Caco-2 (cell line): Measurements from ENCODE around the gene ELK1. TPM values are rescaled to one million over a fixed set of nuclear protein-coding genes. Genes with fewer than 3 reads are reported as not detected.

Experiments used
- BruUV-seq: library from RNA; stranded (reverse); fragments of 400-500 nt; replicated peaks from 2 replicates; lab custom pipeline; 2021; lab: Mats Ljungman, UMichigan
- CTCF ChIA-PET: fragments of 300-600 bp; sonication (Branson Sonifier 250); formaldehyde crosslinking; loops from one replicate; lab custom pipeline; 2022; ENCODE audit warnings: antibody characterized with exemption; lab: Charles Lee
- POLR2A ChIA-PET: fragments of 300-600 bp; sonication (Branson Sonifier 250); formaldehyde crosslinking; loops from one replicate; lab custom pipeline; 2022; ENCODE audit warnings: antibody characterized with exemption; lab: Charles Lee
- DNase-seq, 2 experiments: peaks; one replicate each; pipeline versions ENCODE4 v3.0.0 to v3.0.0-alpha.2; 2020 to 2022
- H3K27me3 ChIP-seq: replicated peaks from 2 replicates; pipeline ENCODE4 v1.6.0; 2011; ENCODE audit warnings: low read length; ENCODE audit not compliant: control insufficient read depth, insufficient read depth
- H3K36me3 ChIP-seq: 2 replicates; pipeline ENCODE4 v1.5.1; 2011; ENCODE audit warnings: low read length; ENCODE audit not compliant: control insufficient read depth, insufficient read depth
- H3K4me1 ChIP-seq: fragments of 250-450 bp; sonication (Bioruptor Pico); 2 replicates; pipeline ENCODE4 v1.5.1; 2020; ENCODE audit warnings: mild to moderate bottlenecking
- H3K4me3 ChIP-seq: 2 replicates; pipeline ENCODE4 v1.5.1; 2011; ENCODE audit warnings: low read depth, mild to moderate bottlenecking, control low read depth, low read length
- H3K9me3 ChIP-seq: fragments of 250-450 bp; sonication (Bioruptor Pico); 2 replicates; pipeline ENCODE4 v1.5.1; 2020; ENCODE audit warnings: mild to moderate bottlenecking, moderate library complexity
- H3K27ac Mint-ChIP-seq: one replicate; pipeline ENCODE4 v1.8.0; 2022; ENCODE audit warnings: mixed read lengths; ENCODE audit not compliant: unreplicated experiment
- H3K27me3 Mint-ChIP-seq: one replicate; pipeline ENCODE4 v1.8.0; 2022; ENCODE audit warnings: mixed read lengths; ENCODE audit not compliant: insufficient read depth, unreplicated experiment
- H3K36me3 Mint-ChIP-seq: one replicate; pipeline ENCODE4 v1.8.0; 2022; ENCODE audit warnings: mild to moderate bottlenecking, mixed read lengths; ENCODE audit not compliant: insufficient read depth, unreplicated experiment
- H3K4me1 Mint-ChIP-seq: one replicate; pipeline ENCODE4 v1.8.0; 2022; ENCODE audit warnings: low read depth, mixed read lengths; ENCODE audit not compliant: unreplicated experiment
- H3K4me3 Mint-ChIP-seq: one replicate; pipeline ENCODE4 v1.8.0; 2022; ENCODE audit warnings: mild to moderate bottlenecking, moderate library complexity, mixed read lengths; ENCODE audit not compliant: unreplicated experiment
- H3K9me3 Mint-ChIP-seq: one replicate; pipeline ENCODE4 v1.8.0; 2022; ENCODE audit warnings: mixed read lengths; ENCODE audit not compliant: unreplicated experiment
- CTCF ChIP-seq, 2 experiments: fragments of 200-600 bp in 1 of 2; IDR thresholded peaks; 1 replicate in 1 of 2; 2 replicates in 1 of 2; pipeline versions ENCODE4 v1.5.1 to v1.8.0; 2011 to 2022; ENCODE audit warnings: antibody characterized with exemption in 1 of 2, control low read depth in 1 of 2, inconsistent platforms in 1 of 2, low read depth in 1 of 2, low read length in 1 of 2, mild to moderate bottlenecking in 1 of 2, moderate library complexity in 1 of 2; ENCODE audit not compliant: insufficient read depth in 1 of 2, severe bottlenecking in 1 of 2, unreplicated experiment in 1 of 2
- intact Hi-C: fragments of 100-400 bp; cut with micrococcal nuclease; formaldehyde crosslinking; loops from one replicate; pipeline ENCODE4 v1.10.0; 2022; ENCODE audit not compliant: unreplicated experiment
- total RNA-seq: library from RNA; stranded (reverse); gene quantifications from 2 replicates; pipeline ENCODE4 v1.2.3, GENCODE V29; 2022

ELK1 gene
- total RNA-seq, 1 experiment from 2014 or later = 29.3 TPM

DNA sequence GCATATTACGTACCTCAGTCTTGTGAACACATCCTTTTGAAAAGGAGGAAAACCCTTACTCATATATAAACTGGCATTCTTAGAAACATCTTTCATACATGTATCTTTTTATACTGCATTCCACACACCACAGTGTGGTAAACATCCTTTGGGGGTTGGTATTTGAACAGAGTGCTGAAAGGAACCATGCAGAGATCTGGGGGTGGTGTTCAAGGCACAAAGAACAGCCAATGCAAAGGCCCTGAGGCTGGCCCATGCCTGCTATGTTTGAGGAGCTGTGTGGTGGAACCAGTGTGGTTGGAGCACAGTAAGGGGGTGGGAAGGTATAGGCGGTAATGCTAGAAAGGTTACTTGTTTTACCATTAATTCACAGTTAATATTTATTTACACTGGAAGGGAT lies 2.0 kb downstream of the ELK1 start:
- ChIA-PET CTCF (no interaction called here), POLR2A (no interaction called here)
- Histone ChIP-seq H3K4me1 (0 out of 2 replicates have a peak, but pooled peaks cover 3% of the 10 kb centered on the region), H3K36me3 (no peaks in the 10 kb centered on the region; the same call in none of the 2 replicates), H3K27me3 (no peaks in the 10 kb centered on the region), H3K9me3 (no peaks in the 10 kb centered on the region), H3K4me3 (no peak overlapping the region)
- peaks cover 28% of the 10 kb centered on the region for H3K36me3 Mint-ChIP-seq
- no peaks in the 10 kb centered on the region for H3K27me3 Mint-ChIP-seq
- intact Hi-C loops = loop anchor here (10.0 kb wide), 1 partner anchor 454 kb away; the partner anchor contains the start of gene UBA1
- no peak overlapping the region for H3K27ac Mint-ChIP-seq
- DNase-seq = no peak
- BruUV-seq = no TSS peak
- TF ChIP-seq CTCF (IDR thresholded peaks at IDR 0.05; ENCODE audit: insufficient read depth in 1 of 2, low read depth in 1 of 2, low read length in 1 of 2, severe bottlenecking in 1 of 2, unreplicated experiment in 1 of 2) = no peak
- no peaks in the 10 kb centered on the region for H3K9me3 Mint-ChIP-seq
- peaks cover 23% of the 10 kb centered on the region for H3K4me1 Mint-ChIP-seq
- peak overlapping the region; percentile 89 for H3K4me3 Mint-ChIP-seq

DNA sequence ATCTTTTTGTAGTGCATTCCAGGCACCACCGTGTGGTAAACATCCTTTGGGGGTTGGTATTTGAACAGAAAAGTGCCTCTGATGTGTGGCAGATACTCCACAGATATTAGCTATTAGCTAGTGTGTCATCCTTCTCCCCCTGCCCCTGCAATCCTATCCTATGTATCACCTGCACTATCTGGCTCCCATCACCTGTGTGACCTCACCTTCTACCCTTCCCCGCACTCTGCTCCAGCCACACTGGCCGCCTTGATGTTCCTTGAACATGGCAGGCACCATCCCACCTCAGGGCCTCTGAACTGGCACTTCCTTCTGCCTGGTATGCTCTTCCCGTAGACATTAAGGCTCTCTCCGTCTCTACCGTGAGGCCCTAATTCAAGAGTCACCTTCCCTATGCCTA lies 3.7 kb downstream of the ELK1 start:
- Mint-ChIP-seq H3K36me3 (peaks cover 28% of the 10 kb centered on the region), H3K4me1 (peaks cover 23% of the 10 kb centered on the region), H3K9me3 (no peaks in the 10 kb centered on the region), H3K27me3 (no peaks in the 10 kb centered on the region), H3K27ac (peak overlapping the region; percentile 37), H3K4me3 (no peak overlapping the region)
- Histone ChIP-seq H3K4me3 (no peak overlapping the region), H3K27me3 (no peaks in the 10 kb centered on the region), H3K36me3 (no peaks in the 10 kb centered on the region; the same call in 1 of the 2 replicates), H3K9me3 (no peaks in the 10 kb centered on the region), H3K4me1 (0 out of 2 replicates have a peak, but pooled peaks cover 3% of the 10 kb centered on the region)
- no TSS peak for BruUV-seq
- ChIA-PET CTCF (interaction anchor here (0.6 kb wide), 1 partner anchor 105 kb away, joined by 4 read pairs; no protein-coding TSS in a partner anchor), POLR2A (no interaction called here)
- no peak for TF ChIP-seq CTCF (IDR thresholded peaks at IDR 0.05; ENCODE audit: insufficient read depth in 1 of 2, low read depth in 1 of 2, low read length in 1 of 2, severe bottlenecking in 1 of 2, unreplicated experiment in 1 of 2)
- DNase-seq = no peak
- intact Hi-C loops = loop anchor here (10.0 kb wide), 1 partner anchor 452 kb away; the partner anchor contains the start of gene UBA1

DNA sequence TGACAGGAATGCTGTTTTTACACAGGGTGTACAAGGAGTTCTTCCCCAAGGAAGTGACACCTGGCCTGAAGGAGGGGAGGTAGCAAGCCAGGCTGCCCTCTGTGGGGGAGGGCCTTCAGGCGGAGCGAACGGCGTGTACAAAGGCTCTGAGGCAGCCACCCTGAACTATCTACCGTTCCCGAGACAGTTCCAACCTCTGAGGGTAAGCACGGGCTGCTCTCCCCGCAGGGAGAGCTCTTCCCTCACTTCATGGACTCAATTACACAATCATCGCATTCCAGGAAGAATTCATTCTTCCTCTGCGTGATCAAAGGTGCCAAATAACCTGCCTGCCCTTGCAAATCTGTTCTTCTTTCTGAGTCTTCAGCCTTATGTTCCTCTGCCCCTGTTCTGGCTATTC lies 4.8 kb downstream of the ELK1 start:
- Mint-ChIP-seq H3K9me3 (no peaks in the 10 kb centered on the region), H3K36me3 (peaks cover 27% of the 10 kb centered on the region), H3K4me1 (peaks cover 14% of the 10 kb centered on the region), H3K27me3 (no peaks in the 10 kb centered on the region), H3K27ac (no peak overlapping the region), H3K4me3 (no peak overlapping the region)
- POLR2A ChIA-PET = no interaction called here
- BruUV-seq = no TSS peak
- DNase-seq = no peak
- Histone ChIP-seq H3K9me3 (no peaks in the 10 kb centered on the region), H3K4me3 (no peak overlapping the region), H3K27me3 (no peaks in the 10 kb centered on the region), H3K4me1 (no peaks in the 10 kb centered on the region), H3K36me3 (no peaks in the 10 kb centered on the region; the same call in 1 of the 2 replicates)
- CTCF ChIA-PET = no interaction called here
- intact Hi-C loops = loop anchor here (10.0 kb wide), 1 partner anchor 451 kb away; the partner anchor contains the start of gene UBA1
- no peak for TF ChIP-seq CTCF (IDR thresholded peaks at IDR 0.05; ENCODE audit: insufficient read depth in 1 of 2, low read depth in 1 of 2, low read length in 1 of 2, severe bottlenecking in 1 of 2, unreplicated experiment in 1 of 2)
